GM19328 (cell line): ENCODE data around the gene GJC2.
"Not testable (repeated sequence)": the region's sequence is repeated elsewhere in the genome, so short reads cannot be mapped to it uniquely, and the experiment has no call there.

Experiments
- ATAC-seq: cut with Tn5 transposase; IDR thresholded peaks from one replicate; pipeline ENCODE4 v1.9.1; 2021; ENCODE audit warnings: mild to moderate bottlenecking, moderate library complexity; ENCODE audit not compliant: unreplicated experiment

The GJC2 gene

GRCh38 chr1:228149406-228150119 is at the start of gene GJC2:
GJC2 (plus strand) TSS chr1:228149930; CDS start chr1:228157759, 7,829 bp downstream.
- ATAC-seq: no peak

GRCh38 chr1:228100822-228101613 is 48.7 kb upstream of the GJC2 start:
- ATAC-seq: no peak

GRCh38 chr1:228101614-228101993 is 48.1 kb upstream of the GJC2 start:
- no peak for ATAC-seq

GRCh38 chr1:228101994-228102790 is 47.5 kb upstream of the GJC2 start:
- ATAC-seq: peak; percentile 22

GRCh38 chr1:228102791-228103620 is 46.7 kb upstream of the GJC2 start, which contains the start of gene C1orf35:
C1orf35 (minus strand) TSS chr1:228103325; CDS start chr1:228103227, 98 bp downstream.
- peak; percentile 74 for ATAC-seq

- no peak for ATAC-seq
These were observed 45.0 kb upstream of the GJC2 start for GRCh38 chr1:228104526-228105269.

- no peak for ATAC-seq
These were observed 44.3 kb upstream of the GJC2 start for GRCh38 chr1:228105270-228105995.

- ATAC-seq: no peak
These were observed 43.5 kb upstream of the GJC2 start for GRCh38 chr1:228105996-228106799.

- ATAC-seq: no peak
These were observed 43.0 kb upstream of the GJC2 start for GRCh38 chr1:228106800-228107054.

- no peak for ATAC-seq
These were observed 42.1 kb upstream of the GJC2 start for GRCh38 chr1:228107636-228108035.

GRCh38 chr1:228108055-228108690 is 41.6 kb upstream of the GJC2 start:
- ATAC-seq: no peak

GRCh38 chr1:228108742-228109072 is 41.0 kb upstream of the GJC2 start:
- no peak for ATAC-seq

GRCh38 chr1:228109073-228109961 is 40.4 kb upstream of the GJC2 start, which contains the start of gene MRPL55:
MRPL55 (minus strand) TSS chr1:228109299; CDS start chr1:228108260, 1,039 bp downstream.
- ATAC-seq: peak; percentile 87

GRCh38 chr1:228109962-228110488 is 39.7 kb upstream of the GJC2 start:
- ATAC-seq: no peak

GRCh38 chr1:228110556-228110955 is 39.2 kb upstream of the GJC2 start:
- no peak for ATAC-seq

- ATAC-seq: not testable (repeated sequence)
These were observed 38.4 kb upstream of the GJC2 start for GRCh38 chr1:228111315-228111714.

- ATAC-seq: no peak
These were observed 37.6 kb upstream of the GJC2 start for GRCh38 chr1:228112167-228112566.
